ENCODE data around the gene OR5AU1.

Gene OR5AU1

DNA sequence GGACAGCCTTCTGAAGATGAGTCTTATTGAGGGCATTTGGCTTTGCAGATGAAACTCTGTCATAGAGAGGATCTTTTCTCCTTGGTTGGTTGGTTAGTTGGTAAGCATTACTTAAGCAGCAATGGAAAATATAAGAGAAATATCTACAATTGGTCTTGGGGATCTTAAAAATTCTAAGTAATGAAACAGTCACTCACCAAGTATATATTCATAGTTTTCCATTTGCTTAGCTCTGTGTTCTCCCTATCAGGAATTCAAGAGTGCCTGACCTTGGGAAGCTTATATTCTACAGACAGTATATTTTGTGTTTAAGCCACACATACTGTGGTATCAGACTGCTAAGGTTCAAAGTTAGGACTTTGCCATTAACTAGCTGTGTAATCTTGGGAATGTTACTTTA lies at the start of gene OR5AU1:
TSS of gene OR5AU1 (minus strand) at position 101 of the 400 bp plus-strand sequence. CDS start 191 bp downstream, outside the sequence.
- no peak for DNase-seq (ENCODE audit: low read depth in 2 of 2)

DNA sequence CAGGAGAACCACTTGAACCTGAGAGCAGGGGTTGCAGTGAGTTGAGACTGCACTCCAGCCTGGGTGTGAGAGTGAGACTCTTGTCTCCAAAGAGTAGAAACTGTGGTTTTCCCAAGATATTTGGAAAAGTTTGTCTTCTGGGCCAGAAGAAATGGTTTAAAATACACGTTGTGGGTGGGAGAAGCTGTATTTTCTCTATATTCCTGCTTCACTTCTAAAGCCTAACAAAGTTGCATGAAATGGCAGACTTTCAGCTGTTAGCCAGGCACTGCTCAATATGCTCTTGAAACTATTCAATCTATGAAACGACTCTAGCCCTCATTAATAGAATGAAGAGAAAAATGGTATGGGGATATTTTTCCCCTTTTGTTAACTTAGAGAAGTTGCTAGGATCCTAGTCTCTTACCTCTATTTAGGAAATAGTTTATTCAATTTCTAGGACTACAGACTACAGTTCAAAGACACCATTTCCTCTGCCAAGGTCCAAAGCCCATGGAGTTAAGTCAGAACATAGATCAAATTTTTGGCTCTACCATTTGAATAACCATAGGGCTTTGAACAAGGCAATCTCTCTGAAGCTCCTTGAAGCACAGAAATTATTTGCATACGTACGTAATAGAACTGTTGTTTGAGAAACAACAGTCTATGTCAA lies 49.3 kb upstream of the OR5AU1 start:
- no peak for DNase-seq (ENCODE audit: low read depth in 2 of 2)

DNA sequence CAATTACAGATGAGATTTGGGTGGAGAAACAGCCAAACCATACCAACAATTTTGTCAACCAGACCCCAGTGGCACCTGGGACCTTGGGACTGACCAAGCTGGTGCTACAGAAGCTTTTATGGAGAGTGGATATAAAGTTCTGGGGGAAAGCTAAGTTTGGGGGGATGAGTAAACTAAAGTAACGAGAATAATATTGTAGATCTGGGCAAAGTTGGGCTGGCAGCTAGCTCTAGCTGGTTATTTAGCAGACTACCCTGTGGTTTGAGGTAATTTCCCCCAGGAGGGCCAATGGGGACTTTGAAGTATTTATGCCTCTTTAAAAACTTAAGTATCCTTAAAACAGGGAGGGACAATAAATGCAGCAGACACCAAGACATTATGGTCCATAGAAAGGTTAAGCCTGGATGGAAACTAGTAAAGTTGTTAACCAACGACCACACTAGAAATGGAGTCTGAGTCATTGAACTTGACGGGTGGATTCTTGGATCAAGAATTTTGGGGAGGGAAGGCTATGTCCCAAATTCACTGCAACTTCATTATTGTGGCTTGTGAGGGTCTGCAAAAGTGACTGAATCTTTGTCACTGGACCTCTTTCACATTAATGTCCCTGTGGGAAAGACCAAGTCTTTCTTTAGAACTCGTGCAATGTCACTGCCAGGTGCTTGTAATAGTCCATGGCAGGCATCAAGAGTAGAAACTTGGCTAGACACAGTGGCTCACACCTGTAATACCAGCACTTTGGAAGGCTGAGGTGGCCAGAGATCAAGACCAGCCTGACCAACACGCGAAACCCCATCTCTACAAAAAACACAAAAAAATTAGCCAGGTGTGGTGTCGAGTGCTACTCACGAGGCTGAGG lies 48.5 kb upstream of the OR5AU1 start:
- no peak for DNase-seq (ENCODE audit: low read depth in 2 of 2)

DNA sequence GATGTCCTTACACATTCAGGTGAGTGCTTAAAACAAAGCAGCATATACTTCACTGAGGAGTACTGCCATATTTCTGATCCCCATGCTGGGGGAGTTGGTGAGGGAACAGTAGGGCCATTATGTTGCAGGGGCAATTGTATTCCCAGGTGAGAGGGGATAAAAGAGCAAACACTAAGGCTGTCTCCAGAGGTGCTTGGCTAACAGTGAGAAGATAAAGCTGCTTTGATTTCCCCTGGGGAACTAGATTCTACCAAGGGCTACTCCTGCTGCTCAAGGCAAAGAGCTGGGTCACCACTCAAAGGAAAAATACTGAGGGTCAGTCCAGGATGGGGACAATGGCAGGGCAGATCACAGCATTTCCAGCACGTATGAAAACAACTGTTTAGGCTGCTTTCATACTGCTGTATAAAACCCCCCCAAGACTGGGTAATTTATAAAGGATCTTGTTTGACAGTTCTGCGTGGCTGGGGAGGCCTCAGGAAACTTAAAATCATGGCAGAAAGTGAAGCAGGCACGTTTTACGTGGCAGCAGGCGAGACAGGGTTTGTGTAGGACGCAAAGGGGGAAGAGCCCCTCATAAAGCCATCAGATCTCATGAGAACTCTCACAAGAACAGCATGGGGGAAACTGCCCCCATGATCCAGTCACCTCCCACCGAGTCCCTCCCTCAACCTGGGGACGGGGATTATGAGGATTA lies 47.8 kb upstream of the OR5AU1 start:
- no peak for DNase-seq (ENCODE audit: low read depth in 2 of 2)

DNA sequence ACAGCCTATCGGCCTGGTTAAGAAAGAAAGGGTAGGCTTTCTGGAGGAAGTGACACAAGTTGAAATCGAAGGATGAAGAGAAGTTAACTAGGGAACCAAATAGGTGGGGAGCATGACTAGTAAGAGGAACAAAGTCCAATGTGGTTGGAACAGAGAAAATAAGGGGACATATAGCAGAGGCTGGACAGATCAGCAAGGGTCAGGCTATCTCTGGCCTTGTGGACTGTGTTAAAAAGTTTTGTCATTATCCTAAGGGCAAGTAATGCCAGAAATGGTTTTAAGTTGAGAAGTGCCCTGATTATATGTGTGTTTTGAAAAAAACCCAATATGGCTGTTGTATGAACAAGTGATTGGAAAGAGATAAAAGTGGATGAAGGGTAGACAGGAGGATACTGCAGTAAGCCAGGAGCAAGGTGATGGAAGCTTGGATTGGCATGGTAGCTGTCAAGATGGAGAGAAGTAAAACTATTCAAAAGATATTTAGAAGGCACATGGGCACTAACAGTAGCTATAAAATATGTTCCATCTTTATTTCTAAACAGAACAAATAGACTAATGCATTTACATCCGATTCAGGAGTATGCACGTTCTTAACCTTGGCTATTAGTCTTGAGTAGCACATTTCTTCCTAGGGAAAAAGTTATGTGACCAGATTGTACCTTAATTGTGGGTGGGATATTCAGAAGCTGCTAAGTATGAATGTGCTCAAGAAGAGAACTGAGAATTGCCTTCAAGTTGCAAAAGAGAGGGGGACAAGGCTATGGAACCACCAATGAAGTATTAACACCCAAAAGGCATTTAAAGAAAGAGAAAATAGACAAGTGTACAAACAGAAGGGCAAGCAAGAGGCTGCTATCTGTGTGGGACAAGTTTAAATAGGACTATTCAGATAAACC lies 46.8 kb upstream of the OR5AU1 start:
- DNase-seq (ENCODE audit: low read depth in 2 of 2) = no peak

DNA sequence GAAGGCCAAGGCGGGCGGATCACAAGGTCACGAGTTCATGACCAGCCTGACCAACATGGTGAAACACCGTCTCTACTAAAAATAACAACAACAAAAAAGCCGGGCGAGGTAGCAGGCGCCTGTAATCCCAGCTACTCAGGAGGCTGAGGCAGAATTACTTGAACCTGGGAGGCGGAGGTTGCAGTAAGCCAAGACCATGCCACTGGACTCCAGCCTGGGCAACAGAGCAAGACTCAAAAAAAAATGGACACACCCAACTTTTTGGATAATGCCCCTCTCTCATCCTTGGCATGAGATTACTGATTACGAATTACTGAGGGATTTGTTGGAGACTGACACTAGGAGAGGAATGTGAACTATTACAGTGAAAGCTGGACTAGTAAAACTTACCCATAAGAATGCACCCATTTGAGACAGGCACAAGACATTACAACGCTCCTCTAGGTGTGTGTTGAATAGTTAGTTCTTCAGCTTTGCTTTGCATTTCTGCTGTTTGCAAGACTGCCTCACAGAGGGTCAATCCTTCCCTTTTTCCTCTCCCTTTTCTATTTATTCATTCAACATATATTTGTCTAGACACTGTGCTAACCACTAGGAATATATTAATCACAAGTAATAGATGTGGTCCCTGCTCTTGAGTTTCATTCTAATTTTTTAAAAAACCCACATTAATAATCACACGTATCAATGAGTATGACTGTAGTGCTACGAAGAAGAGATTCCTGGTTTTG lies 46.0 kb upstream of the OR5AU1 start:
- DNase-seq (ENCODE audit: low read depth in 2 of 2) = no peak

DNA sequence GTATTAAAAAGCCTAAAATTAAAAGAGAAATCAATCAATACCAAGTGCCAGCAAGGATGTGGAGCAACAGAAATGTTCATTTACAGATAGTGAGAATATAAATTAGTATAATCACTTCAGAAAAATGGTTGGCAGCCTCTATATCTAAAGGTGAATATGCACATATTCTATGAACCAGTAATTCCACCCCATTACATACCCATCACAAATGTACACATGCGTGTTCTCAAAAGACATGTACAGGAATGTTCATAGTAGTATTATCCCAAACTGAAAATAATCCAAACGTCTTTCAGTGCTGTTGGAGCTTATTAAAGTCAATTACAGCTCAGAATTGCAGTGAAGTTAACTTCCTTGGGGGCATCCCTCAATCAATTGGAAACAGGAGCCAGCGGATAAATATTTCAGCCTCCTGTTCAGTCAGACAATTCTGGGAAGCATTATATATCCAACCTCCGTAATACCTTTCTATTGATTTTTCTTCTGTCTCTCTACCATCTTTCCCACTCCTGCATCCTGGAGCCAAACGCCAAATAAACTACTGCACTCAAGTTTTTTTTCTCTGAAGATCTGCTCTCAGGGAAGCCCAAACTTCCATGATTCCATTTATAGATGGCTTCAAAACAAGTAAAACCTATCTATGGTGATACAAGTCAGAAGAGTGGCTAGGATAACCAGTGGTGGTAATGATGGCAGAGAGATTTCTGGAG lies 45.0 kb upstream of the OR5AU1 start:
- no peak for DNase-seq (ENCODE audit: low read depth in 2 of 2)

DNA sequence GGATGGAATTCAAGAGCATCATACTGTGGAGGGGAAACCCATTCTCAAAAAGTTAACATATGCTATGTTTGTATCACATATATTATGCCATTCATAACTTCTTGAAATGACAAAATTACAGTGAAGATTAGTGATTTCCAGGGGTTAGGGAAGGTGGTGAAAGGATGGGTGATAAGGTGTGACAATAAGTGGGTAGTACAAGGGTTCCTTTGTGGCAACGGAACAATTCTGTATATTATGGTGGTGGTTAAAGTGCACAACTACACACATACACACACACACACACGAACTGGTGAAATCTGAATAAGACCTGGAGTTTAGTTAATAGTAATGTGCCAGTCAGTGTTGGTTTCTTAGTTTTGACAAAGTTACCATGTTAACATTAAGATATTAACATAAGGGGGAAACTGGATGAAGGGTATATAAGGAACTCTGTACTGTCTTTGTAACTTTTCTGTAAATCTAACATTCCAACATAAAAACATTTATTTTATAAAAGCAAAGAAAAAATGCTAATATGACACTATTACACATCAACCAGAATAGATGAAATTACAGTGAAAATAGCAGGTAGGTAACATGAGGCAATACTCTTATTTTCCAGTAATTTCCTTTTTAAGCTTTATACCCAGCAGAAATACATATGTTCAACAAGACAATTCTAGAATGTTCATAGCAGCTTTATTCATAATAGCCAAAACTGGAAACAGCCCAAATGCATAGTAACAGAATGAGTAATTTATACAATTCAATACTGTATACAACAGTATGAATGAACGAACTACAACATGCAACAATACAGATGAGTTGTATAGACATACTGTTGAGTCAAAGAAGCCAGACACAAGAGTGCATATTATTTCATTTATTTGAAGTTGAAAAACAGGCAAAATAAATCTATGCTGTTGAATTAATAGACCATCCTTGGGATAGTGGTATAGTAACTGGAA lies 44.0 kb upstream of the OR5AU1 start:
- DNase-seq (ENCODE audit: low read depth in 2 of 2) = no peak

DNA sequence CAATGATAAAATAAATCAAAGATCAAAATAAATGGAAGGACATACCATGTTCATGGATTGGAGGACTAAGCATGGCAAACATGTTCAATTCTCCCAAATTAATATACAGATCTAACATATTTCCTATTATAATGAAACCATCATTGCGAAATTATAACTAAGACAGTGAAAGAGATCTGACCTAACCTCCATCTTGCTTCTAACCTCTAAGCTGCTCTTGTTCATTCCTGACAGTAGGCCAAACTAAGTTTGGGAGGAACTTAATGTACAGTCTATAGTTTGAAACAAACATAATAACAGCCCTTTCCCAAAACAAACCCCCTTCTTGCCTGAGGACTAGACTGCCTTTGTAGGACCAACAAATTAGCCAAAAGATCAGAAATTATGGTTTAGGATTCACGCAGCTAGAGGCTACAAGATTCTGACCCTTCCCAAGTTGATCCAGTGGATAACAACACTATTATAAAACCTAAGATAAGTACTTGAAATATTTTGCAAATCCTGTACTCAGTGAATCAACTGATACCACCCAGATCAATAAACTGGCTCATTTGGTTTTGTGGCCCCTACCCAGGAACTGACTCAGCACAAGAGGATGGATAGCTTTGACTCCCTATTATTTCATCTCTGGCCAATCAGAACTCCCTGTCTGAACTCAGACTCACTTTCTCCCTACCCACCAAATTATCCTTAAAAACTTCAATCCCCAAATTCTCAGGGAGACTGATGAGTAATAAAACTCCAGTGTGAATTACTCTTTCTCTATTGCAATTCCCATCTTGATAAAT lies 41.7 kb upstream of the OR5AU1 start:
- DNase-seq (ENCODE audit: low read depth in 2 of 2) = no peak

DNA sequence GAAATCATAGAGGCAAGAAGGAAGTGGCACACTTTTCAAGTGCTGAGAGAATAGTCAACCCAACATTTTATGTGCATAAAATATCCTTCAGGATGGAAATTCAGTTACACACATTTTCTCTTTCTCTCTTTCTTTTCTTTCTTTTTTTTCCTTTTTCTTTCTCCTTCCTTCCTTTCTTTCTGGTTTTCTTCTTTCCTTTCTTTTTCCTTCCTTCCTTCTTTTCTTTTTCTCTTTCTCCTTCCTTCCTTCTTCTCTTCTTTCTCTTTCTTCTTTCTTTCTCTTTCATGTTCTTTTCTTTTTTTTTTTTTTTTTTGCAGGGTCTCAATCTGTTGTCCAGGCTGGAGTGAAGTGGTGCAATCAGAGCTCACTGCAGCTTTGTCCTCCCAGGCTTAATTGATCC lies 38.7 kb upstream of the OR5AU1 start:
- no peak for DNase-seq (ENCODE audit: low read depth in 2 of 2)

DNA sequence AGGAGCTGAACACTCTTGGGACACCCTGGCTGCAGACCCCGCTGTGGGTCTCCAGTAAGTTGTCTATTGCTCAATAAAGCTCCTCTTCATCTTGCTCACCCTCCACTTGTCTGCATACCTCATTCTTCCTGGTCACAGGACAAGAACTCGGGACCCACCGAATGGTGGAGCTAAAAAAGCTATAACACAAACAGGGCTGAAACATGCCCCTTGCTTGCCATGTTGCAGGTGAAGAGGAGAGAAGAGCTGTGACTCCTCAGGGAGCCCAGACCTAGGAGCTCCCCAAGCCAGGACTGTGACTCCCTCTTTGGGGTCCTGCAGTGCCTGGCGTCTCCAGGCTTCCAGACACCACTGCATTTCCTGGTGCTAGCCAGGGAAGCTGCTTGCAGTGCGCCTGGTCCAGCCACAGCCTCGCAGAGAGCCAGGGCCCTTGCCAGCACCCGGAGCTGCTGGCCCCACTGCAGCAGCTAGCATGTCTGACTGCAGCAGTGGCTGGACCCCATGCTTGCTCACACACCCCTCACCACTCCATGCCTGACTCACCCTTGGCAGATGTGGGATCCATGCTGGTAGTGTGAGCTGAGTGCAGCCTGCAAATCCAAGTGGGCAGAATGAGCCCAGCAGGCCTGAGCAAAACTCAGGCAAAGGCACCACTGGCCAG lies 37.1 kb upstream of the OR5AU1 start:
- no peak for DNase-seq (ENCODE audit: low read depth in 2 of 2)

DNA sequence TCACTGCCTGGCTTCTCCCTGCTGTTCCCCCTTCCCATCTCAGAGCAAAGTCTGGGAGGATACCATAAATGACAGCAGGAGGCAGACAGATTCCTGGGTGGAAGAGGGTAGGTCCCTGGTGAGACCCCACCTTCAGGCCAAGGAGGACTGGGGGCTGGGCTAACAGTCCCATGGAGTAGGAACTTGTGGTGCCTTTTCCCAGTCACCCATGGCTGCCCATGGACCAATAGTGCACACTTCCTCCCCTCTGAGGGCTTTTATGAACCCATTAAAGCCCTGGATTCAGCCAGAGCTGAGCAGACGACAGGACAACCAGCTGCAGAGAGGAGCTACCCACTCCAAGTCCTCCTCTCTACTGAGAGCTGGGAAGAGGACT lies 36.6 kb upstream of the OR5AU1 start:
- DNase-seq (ENCODE audit: low read depth in 2 of 2) = no peak

DNA sequence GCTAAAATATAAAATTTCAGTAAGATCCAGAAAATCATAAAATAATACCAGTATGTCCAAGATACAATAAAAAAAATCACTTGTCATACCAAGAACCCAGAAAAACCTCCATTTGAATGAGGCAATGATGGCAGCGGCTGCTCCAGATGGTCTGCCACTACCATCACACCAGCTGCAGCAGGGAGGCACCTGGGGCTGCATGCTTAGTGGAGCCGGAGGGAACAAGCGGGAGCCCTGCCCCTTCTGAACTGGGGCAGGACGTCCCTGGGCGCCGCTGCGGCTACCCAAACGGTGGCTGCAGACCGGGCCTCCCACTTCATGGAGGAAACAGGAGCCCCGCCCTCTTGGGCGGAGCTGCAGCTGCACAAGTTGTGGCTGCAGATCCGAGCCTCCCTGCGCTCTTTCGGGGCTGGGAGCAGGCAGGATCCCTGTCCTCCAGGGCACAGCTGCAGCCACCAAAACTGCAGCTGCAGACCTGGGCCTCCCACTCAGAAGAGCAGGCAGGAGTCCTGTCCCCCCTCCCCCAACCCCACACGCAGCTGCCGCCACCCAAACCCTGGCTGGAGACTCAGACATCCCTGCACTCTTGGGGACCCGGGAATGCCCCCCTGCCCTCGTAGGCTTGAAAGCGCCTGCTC lies 36.1 kb upstream of the OR5AU1 start:
- peak; percentile 18 to 20 for DNase-seq (ENCODE audit: low read depth in 2 of 2)

DNA sequence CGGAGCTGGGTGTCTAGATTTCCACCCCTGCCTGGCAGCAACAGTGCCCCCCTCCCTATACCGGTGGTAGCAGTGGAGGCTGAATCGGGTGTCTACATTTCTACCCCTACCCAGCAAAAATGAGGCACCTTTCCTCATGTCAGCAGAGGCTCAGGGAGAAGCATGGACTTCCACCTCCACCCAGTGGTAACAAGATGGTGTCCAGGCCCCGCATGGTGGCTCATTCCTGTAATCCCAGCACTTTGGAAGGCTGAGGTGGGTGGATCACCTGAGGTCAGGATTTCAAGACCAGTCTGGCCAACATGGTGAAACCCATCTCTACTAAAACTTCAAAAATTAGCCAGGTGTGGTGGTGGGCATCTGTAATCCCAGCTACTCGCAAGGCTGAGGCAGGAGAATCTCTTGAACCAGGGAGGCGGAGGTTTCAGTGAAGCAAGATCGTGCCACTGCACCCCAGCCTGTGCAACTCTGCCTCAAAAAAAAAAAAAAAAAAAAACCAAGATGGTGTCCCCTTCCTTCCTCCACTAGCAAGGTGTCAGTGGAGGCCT lies 35.5 kb upstream of the OR5AU1 start:
- no peak for DNase-seq (ENCODE audit: low read depth in 2 of 2)

DNA sequence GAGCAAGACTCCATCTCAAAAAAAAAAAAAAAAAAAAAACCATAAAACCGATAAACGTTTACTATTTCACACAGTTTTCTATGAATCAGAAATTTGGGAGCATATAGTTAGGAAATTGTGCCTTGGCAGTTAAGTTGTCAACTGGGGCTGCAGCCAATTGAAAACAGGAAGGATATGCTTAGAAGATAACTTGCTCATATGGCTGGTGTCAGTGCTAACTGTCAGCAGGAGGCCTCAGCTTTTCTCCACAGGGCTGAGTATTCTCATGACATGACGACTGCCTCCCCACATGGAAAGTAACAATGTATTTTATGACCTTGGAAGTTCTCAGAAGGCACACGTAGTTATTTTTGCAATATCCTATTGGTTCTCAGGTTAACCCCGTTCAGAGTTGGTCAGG lies 29.6 kb upstream of the OR5AU1 start:
- no peak for DNase-seq (ENCODE audit: low read depth in 2 of 2)

DNA sequence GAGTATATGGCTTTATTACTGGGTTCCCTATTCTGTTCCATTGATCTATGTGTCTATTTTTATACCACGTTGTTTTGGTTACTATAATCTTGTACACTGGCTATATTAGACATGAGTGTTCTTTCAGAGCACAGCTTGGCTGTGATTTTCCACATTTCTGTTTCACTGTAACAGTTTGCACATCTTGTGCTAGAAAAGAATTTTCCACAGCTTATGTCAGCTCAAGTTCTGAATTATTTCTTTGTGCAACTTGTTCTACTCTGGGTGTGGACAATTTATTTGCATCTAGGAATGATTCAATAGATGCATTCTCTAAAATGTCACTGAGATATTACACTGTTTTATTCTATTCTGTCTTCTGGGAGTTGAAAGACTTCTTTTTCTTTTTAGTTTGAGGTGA lies 28.4 kb upstream of the OR5AU1 start:
- DNase-seq (ENCODE audit: low read depth in 2 of 2) = no peak

DNA sequence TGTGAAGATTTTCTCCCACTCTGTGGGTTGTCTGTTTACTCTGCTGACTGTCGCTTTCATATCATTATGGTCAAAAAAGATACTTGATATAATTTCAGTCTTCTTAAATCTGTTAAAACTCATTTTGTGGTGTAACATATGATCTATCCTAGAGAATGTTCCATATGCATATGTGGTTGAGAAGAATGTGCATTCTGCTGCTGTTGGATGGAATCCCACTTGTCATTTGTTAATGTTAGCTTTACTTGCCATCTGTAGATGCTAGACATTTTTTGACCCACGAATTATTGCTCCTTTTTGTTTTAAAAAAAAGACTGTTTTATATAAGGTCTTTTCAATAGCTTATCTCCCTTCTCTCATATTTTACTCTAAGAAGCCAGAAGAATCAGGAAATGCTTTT lies 26.3 kb upstream of the OR5AU1 start:
- no peak for DNase-seq (ENCODE audit: low read depth in 2 of 2)

Measured in stimulated activated CD8-positive, alpha-beta memory T cell treated with anti-CD3 and anti-CD28 coated beads, Interleukin-15, amount 100 ng/mL, for 4 hours (primary cell).